ENCODE data around the gene NLRP4. TPM values are rescaled to one million over a fixed set of nuclear protein-coding genes. Genes with fewer than 3 reads are reported as not detected.

The NLRP4 gene
- total RNA-seq, 2 donors from 2014 or later: not detected

DNA sequence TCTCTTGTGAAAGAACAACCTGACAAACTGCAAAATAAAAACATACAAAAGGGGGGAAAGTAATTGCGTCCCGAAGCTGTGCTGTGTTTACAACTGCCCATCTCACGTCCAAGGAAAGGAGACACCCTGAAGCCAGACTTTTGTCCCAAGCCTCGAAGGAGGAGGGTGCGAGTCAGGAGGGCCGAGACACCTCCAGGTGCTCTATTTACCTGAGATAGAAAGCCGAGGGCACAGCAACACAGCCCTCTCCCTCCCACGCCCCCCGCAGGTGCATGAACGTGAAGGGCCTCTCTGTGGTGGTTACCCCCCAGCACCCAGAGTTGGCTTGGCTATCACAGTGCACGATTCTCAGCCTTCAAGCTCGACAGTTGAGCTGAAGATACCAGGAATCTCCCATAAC lies 62.6 kb downstream of the NLRP4 start:
- no peaks in the 10 kb centered on the region for H3K9me3 ChIP-seq
- H3K4me1 ChIP-seq (ENCODE audit: control insufficient read depth in 1 of 2, low read depth in 2 of 2): no peaks in the 10 kb centered on the region
- TF ChIP-seq, protein P1, sequence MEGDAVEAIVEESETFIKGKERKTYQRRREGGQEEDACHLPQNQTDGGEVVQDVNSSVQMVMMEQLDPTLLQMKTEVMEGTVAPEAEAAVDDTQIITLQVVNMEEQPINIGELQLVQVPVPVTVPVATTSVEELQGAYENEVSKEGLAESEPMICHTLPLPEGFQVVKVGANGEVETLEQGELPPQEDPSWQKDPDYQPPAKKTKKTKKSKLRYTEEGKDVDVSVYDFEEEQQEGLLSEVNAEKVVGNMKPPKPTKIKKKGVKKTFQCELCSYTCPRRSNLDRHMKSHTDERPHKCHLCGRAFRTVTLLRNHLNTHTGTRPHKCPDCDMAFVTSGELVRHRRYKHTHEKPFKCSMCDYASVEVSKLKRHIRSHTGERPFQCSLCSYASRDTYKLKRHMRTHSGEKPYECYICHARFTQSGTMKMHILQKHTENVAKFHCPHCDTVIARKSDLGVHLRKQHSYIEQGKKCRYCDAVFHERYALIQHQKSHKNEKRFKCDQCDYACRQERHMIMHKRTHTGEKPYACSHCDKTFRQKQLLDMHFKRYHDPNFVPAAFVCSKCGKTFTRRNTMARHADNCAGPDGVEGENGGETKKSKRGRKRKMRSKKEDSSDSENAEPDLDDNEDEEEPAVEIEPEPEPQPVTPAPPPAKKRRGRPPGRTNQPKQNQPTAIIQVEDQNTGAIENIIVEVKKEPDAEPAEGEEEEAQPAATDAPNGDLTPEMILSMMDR (IDR thresholded peaks at IDR 0.05): no peak
- H3K36me3 ChIP-seq: no peaks in the 10 kb centered on the region
- ATAC-seq (ENCODE audit: insufficient number of reproducible peaks, low FRiP score, low read depth) (no peak), DNase-seq (ENCODE audit: low spot score) (no peak)
- H3K27ac ChIP-seq: no peak overlapping the region
- no peaks in the 10 kb centered on the region for H3K27me3 ChIP-seq (replicated peaks; ENCODE audit: insufficient read depth)
- H3K4me3 ChIP-seq: no peak overlapping the region

DNA sequence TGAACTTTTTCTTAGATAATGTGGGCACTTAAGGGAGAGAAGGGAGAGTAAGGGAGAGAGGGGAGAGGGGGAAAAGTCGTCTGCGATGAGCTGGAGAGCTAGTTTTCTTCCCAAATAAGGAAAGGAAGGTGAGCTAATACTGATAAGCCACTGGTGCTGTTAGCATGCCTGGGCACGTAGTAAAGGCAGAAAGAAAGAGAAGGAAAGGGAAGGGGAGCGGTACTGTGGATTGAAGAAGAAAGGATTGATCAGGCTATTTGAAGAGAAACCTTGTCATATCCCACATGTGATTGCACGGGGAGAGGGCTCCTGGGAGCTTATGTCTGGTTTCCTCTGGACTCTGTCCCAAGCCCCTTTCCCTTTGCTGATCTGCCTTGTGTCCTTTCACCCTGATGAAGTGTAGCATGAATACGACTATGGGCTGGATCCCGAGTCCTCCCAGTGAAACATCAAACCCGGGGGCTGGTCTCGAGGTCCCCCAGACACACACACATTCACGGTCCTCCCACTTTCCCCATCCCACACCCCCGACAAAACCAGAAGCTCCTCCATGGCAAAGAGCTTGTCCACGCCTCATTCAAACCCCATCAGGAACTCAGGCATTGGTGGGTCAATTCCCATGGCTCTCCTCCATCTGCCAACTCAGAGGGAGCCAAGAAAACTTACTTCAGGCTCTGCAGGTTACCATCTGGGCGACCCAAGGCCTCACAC lies 65.2 kb downstream of the NLRP4 start:
- H3K36me3 ChIP-seq: no peaks in the 10 kb centered on the region
- no peaks in the 10 kb centered on the region for H3K27me3 ChIP-seq (replicated peaks; ENCODE audit: insufficient read depth)
- no peak overlapping the region for H3K27ac ChIP-seq
- no peak overlapping the region for H3K4me3 ChIP-seq
- H3K9me3 ChIP-seq: no peaks in the 10 kb centered on the region
- H3K4me1 ChIP-seq (ENCODE audit: control insufficient read depth in 1 of 2, low read depth in 2 of 2): no peaks in the 10 kb centered on the region
- no peak for DNase-seq (ENCODE audit: low spot score)
- TF ChIP-seq, protein P1 (IDR thresholded peaks at IDR 0.05): no peak
- no peak for ATAC-seq (ENCODE audit: insufficient number of reproducible peaks, low FRiP score, low read depth)

DNA sequence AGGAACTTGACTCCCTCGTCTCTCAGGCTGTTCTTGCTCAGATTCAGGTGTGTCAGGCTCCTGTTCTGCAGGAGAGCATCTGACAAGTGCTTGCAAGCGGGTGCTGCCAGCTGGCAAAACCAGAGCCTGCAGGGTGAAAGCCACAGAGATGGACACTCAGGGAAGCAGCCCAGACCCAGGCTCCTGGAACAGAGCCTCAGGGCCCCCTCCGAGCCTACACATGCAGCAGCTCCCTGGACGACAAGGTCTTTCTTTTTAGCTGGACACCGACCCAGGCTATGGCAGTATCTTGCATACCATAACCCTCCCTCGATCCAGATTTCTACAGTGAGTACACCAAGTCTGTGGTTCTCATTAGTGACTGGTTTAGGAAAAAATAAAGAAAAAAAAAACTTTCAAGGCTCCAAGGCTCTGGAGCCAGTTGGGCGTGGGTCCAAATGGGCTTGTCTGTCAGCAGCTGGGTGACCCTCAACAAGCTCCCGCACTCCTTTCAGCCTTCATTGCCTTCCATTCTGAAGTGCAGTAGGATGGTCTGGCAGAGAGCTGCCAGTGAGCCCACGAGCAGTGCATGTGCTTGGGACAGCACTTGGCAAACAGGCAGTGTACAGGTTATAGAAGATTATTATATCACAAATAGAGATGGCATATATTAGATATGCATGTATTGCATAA lies 65.9 kb downstream of the NLRP4 start:
- TF ChIP-seq, protein P1 (IDR thresholded peaks at IDR 0.05): no peak
- ATAC-seq (ENCODE audit: insufficient number of reproducible peaks, low FRiP score, low read depth) (no peak), DNase-seq (ENCODE audit: low spot score) (no peak)
- Histone ChIP-seq H3K27me3 (replicated peaks; ENCODE audit: insufficient read depth) (no peaks in the 10 kb centered on the region), H3K27ac (no peak overlapping the region), H3K36me3 (no peaks in the 10 kb centered on the region), H3K9me3 (no peaks in the 10 kb centered on the region), H3K4me3 (no peak overlapping the region), H3K4me1 (ENCODE audit: control insufficient read depth in 1 of 2, low read depth in 2 of 2) (no peaks in the 10 kb centered on the region)

DNA sequence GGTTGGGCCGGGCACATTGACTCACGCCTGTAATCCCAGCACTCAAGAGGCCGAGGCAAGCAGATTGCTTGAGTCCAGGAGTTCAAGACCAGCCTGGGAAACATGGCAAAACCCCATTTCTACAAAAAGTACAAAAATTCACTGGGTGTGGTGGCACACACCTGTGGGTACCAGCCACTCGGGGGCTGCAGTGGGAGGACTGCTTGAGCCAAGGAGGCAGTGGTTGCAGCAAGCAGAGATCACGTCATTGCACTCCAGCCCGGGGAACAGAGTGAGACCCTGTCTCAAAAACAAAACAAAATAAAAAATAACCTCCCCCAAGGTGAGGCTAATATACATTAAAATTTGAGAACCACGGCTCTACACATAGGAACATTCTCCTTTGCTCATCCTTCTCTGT lies 70.9 kb downstream of the NLRP4 start:
- ATAC-seq (ENCODE audit: insufficient number of reproducible peaks, low FRiP score, low read depth): no peak
- Histone ChIP-seq H3K36me3 (no peaks in the 10 kb centered on the region), H3K9me3 (no peaks in the 10 kb centered on the region), H3K4me1 (ENCODE audit: control insufficient read depth in 1 of 2, low read depth in 2 of 2) (no peaks in the 10 kb centered on the region), H3K27me3 (replicated peaks; ENCODE audit: insufficient read depth) (no peaks in the 10 kb centered on the region), H3K27ac (no peak overlapping the region), H3K4me3 (no peak overlapping the region)
- TF ChIP-seq, protein P1 (IDR thresholded peaks at IDR 0.05): no peak
- DNase-seq (ENCODE audit: low spot score): no peak

DNA sequence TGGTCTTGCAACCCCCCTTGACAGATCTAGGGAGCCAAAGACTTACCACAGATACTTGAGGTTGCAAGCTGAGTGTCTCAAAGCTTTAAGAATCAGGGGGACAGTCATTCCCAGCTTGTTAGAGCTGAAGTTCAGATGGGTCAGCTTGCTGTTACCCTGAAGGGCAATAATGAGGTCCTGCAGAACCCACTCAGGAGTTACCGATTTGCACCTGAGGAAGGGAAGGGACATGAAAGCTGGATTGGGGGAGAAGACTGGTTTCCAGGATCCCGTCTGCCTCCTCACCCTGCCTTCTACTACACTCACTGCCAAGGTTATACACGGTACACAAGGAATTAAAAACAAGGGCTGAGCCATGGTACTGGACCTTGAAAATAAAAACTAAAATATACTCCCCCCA lies 71.4 kb downstream of the NLRP4 start:
- TF ChIP-seq, protein P1 (IDR thresholded peaks at IDR 0.05): no peak
- H3K36me3 ChIP-seq: no peaks in the 10 kb centered on the region
- ATAC-seq (ENCODE audit: insufficient number of reproducible peaks, low FRiP score, low read depth) (no peak), DNase-seq (ENCODE audit: low spot score) (no peak)
- no peaks in the 10 kb centered on the region for H3K9me3 ChIP-seq
- H3K27me3 ChIP-seq (replicated peaks; ENCODE audit: insufficient read depth): no peaks in the 10 kb centered on the region
- no peak overlapping the region for H3K27ac ChIP-seq
- H3K4me3 ChIP-seq: no peak overlapping the region
- H3K4me1 ChIP-seq (ENCODE audit: control insufficient read depth in 1 of 2, low read depth in 2 of 2): no peaks in the 10 kb centered on the region
